HL-60 (cell line): Measurements from ENCODE around the gene ZFP1.

Source experiments
- DNase-seq, 2 experiments: peaks; one replicate each; pipeline ENCODE4 v3.0.0-alpha.2; 2010 to 2020; ENCODE audit warnings: low read depth in 1 of 2, low spot score in 1 of 2
- H3K27ac ChIP-seq: fragments of 250-450 bp; sonication (Bioruptor Pico); replicated peaks from 2 replicates; pipeline ENCODE4 v1.5.1; 2020; ENCODE audit warnings: mild to moderate bottlenecking, moderate library complexity
- H3K27me3 ChIP-seq: fragments of 250-450 bp; sonication (Bioruptor Pico); 2 replicates; pipeline ENCODE4 v1.5.1; 2021; ENCODE audit warnings: mild to moderate bottlenecking, moderate library complexity; ENCODE audit not compliant: insufficient read depth, poor library complexity, severe bottlenecking
- H3K4me3 ChIP-seq: replicated peaks from 2 replicates; pipeline ENCODE4 v1.5.1; 2011; ENCODE audit warnings: mild to moderate bottlenecking, control low read depth, low read length; ENCODE audit not compliant: insufficient read depth
- GABPA ChIP-seq: IDR thresholded peaks from 2 replicates; pipeline ENCODE4 v1.6.1; 2012; ENCODE audit warnings: low read depth
- POLR2AphosphoS5 ChIP-seq: IDR thresholded peaks from 2 replicates; pipeline ENCODE4 v1.6.1; 2012; ENCODE audit warnings: low read depth
- REST ChIP-seq: IDR thresholded peaks from 2 replicates; pipeline ENCODE4 v1.6.1; 2012; ENCODE audit warnings: low read depth; ENCODE audit not compliant: insufficient replicate concordance
- SPI1 ChIP-seq: IDR thresholded peaks from 2 replicates; pipeline ENCODE4 v1.6.1; 2012; ENCODE audit warnings: low read depth, mild to moderate bottlenecking, borderline replicate concordance
- TF ChIP-seq, protein P1 (sequence below): IDR thresholded peaks from one replicate; pipeline ENCODE4 v1.5.1; 2011; ENCODE audit warnings: low read length, control low read depth, inconsistent platforms; ENCODE audit not compliant: insufficient read depth

The ZFP1 gene

GRCh38 chr16:75116081-75116910, 32.0 kb upstream of the ZFP1 start, which contains the start of gene LDHD:
Gene LDHD, minus strand, starts transcription at chr16:75116780. Its CDS starts 60 bp downstream, at chr16:75116720.
- peak in 1 of 2 experiments; percentile 68 for DNase-seq
- no peaks in the 10 kb centered on the region for H3K27me3 ChIP-seq
- no peak within 1 kb of the TSS for H3K27ac ChIP-seq
- TF ChIP-seq GABPA (no peak), SPI1 (peak; percentile 91)
- H3K4me3 ChIP-seq: no peak within 1 kb of the TSS

GRCh38 chr16:75116911-75117245, 31.4 kb upstream of the ZFP1 start:
- Histone ChIP-seq H3K27me3 (no peaks in the 10 kb centered on the region), H3K4me3 (no peak overlapping the region), H3K27ac (no peak overlapping the region)
- DNase-seq: no peak
- TF ChIP-seq SPI1 (no peak), GABPA (no peak), POLR2AphosphoS5 (no peak), REST (no peak)
- TF ChIP-seq, protein P1, sequence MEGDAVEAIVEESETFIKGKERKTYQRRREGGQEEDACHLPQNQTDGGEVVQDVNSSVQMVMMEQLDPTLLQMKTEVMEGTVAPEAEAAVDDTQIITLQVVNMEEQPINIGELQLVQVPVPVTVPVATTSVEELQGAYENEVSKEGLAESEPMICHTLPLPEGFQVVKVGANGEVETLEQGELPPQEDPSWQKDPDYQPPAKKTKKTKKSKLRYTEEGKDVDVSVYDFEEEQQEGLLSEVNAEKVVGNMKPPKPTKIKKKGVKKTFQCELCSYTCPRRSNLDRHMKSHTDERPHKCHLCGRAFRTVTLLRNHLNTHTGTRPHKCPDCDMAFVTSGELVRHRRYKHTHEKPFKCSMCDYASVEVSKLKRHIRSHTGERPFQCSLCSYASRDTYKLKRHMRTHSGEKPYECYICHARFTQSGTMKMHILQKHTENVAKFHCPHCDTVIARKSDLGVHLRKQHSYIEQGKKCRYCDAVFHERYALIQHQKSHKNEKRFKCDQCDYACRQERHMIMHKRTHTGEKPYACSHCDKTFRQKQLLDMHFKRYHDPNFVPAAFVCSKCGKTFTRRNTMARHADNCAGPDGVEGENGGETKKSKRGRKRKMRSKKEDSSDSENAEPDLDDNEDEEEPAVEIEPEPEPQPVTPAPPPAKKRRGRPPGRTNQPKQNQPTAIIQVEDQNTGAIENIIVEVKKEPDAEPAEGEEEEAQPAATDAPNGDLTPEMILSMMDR: no peak

GRCh38 chr16:75118943-75119539, 29.3 kb upstream of the ZFP1 start:
- H3K27me3 ChIP-seq: no peaks in the 10 kb centered on the region
- TF ChIP-seq SPI1 (no peak), REST (no peak), POLR2AphosphoS5 (no peak), GABPA (no peak)
- TF ChIP-seq, protein P1: no peak
- no peak for DNase-seq
- H3K27ac ChIP-seq: no peak overlapping the region
- no peak overlapping the region for H3K4me3 ChIP-seq

DNA sequence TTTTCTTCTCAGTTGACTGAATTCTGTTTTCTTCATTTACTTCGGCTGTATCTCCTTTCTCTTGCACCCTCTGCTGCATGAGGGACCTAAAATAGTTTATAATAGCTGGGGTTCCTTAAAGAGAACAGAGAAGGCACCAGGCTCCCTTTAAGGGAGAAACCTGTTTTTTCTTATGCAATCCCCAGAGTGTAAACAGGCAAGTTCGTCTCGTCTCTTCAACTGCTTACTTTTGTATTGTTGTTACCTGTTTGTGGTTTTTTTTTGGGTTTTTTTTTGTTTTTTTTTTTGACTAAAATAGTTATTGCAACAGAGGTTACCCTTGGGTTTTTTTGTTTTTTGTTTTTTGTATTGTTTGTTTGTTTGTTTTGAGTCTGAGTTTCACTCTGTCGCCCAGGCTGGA, 28.1 kb upstream of the ZFP1 start:
- H3K27ac ChIP-seq: no peak overlapping the region

More for the DNA sequence above, 28.1 kb upstream of the ZFP1 start:
- TF ChIP-seq, protein P1: no peak
- no peak for TF ChIP-seq SPI1
- TF ChIP-seq POLR2AphosphoS5: no peak
- TF ChIP-seq REST: no peak
- no peak for TF ChIP-seq GABPA
- H3K27me3 ChIP-seq: no peaks in the 10 kb centered on the region
- H3K4me3 ChIP-seq: no peak overlapping the region
- DNase-seq: no peak
